CD14-positive monocyte (primary cell): ENCODE measurements around the gene NXNL1. TPM values are rescaled to one million over a fixed set of nuclear protein-coding genes. Genes with fewer than 3 reads are reported as not detected.

Experiments used
- DNase-seq, 3 donors: peaks; one replicate each; pipeline ENCODE4 v3.0.0-alpha.2; 2011 to 2022
- H2AFZ ChIP-seq: 2 replicates; pipeline ENCODE4 v1.6.0; 2012; ENCODE audit warnings: mild to moderate bottlenecking, low read depth, low read length, inconsistent platforms; ENCODE audit not compliant: insufficient read depth, poor library complexity, severe bottlenecking
- H3K27ac ChIP-seq, 2 donors: 1 replicate in 1 of 2; 2 replicates in 1 of 2; pipeline ENCODE4 v1.5.1; 2012 to 2013; ENCODE audit warnings: low read length in 2 of 2, control low read depth in 1 of 2, inconsistent platforms in 1 of 2, low read depth in 1 of 2, mild to moderate bottlenecking in 1 of 2
- H3K27me3 ChIP-seq, 2 donors: one replicate each; pipeline versions ENCODE4 v1.6.0 to v1.6.1; 2011 to 2013; ENCODE audit warnings: low read length in 2 of 2; ENCODE audit not compliant: control insufficient read depth in 2 of 2, insufficient read depth in 2 of 2
- H3K36me3 ChIP-seq, 2 donors: replicated peaks in 1 of 2; 1 replicate in 1 of 2; 2 replicates in 1 of 2; pipeline versions ENCODE4 v1.5.1 to v1.6.1; 2012 to 2013; ENCODE audit warnings: low read length in 2 of 2, control low read depth in 1 of 2, inconsistent platforms in 1 of 2, mild to moderate bottlenecking in 1 of 2; ENCODE audit not compliant: insufficient read depth in 2 of 2, control insufficient read depth in 1 of 2
- H3K4me1 ChIP-seq, 2 donors: 1 replicate in 1 of 2; 2 replicates in 1 of 2; pipeline versions ENCODE4 v1.5.1 to v1.6.1; 2012 to 2013; ENCODE audit warnings: low read length in 2 of 2, control low read depth in 1 of 2, inconsistent platforms in 1 of 2, mild to moderate bottlenecking in 1 of 2, moderate library complexity in 1 of 2; ENCODE audit not compliant: insufficient read depth in 2 of 2, control insufficient read depth in 1 of 2
- H3K4me2 ChIP-seq: replicated peaks from 2 replicates; pipeline ENCODE3; 2012; ENCODE audit warnings: low read length, moderate library complexity, mild to moderate bottlenecking; ENCODE audit not compliant: poor library complexity, severe bottlenecking; ENCODE audit errors: extremely low read depth
- H3K4me3 ChIP-seq, 3 experiments: fragments of 200-600 bp in 1 of 3; sonication (generic) in 1 of 3; replicated peaks in 1 of 3; 1 replicate in 2 of 3; 2 replicates in 1 of 3; pipeline ENCODE4 v1.5.1; 2011 to 2013; ENCODE audit warnings: low read length in 3 of 3, mild to moderate bottlenecking in 3 of 3, control low read depth in 2 of 3, low read depth in 2 of 3, inconsistent platforms in 1 of 3, moderate library complexity in 1 of 3
- H3K79me2 ChIP-seq: 2 replicates; pipeline ENCODE4 v1.6.0; 2012; ENCODE audit warnings: mild to moderate bottlenecking, control low read depth, inconsistent platforms, low read length, moderate library complexity; ENCODE audit not compliant: insufficient read depth
- H3K9ac ChIP-seq: 2 replicates; pipeline ENCODE4 v1.6.0; 2017; ENCODE audit warnings: low read length, mild to moderate bottlenecking; ENCODE audit not compliant: insufficient read depth, poor library complexity, severe bottlenecking
- H3K9me3 ChIP-seq, 2 donors: replicated peaks in 1 of 2; 1 replicate in 1 of 2; 2 replicates in 1 of 2; pipeline versions ENCODE4 v1.5.1 to v1.6.1; 2012 to 2013; ENCODE audit warnings: low read length in 2 of 2, control low read depth in 1 of 2; ENCODE audit not compliant: control insufficient read depth in 1 of 2, insufficient read depth in 1 of 2
- H4K20me1 ChIP-seq: 2 replicates; pipeline ENCODE4 v1.6.0; 2012; ENCODE audit warnings: mild to moderate bottlenecking, low read length, control low read depth, moderate library complexity; ENCODE audit not compliant: insufficient read depth
- H3K27ac Mint-ChIP-seq, 7 donors: one replicate each; pipeline ENCODE4 v1.8.0; 2020; ENCODE audit warnings: mild to moderate bottlenecking in 7 of 7, mixed read lengths in 7 of 7, moderate library complexity in 6 of 7, inconsistent platforms in 2 of 7
- H3K27me3 Mint-ChIP-seq, 3 donors: one replicate each; pipeline ENCODE4 v1.8.0; 2021 to 2022; ENCODE audit warnings: low read depth in 3 of 3, mild to moderate bottlenecking in 3 of 3, mixed read lengths in 3 of 3, moderate library complexity in 3 of 3, inconsistent platforms in 1 of 3
- H3K36me3 Mint-ChIP-seq, 2 donors: one replicate each; pipeline ENCODE4 v1.8.0; 2020; ENCODE audit warnings: mixed read lengths in 2 of 2, inconsistent platforms in 1 of 2, mild to moderate bottlenecking in 1 of 2
- H3K4me1 Mint-ChIP-seq: one replicate; pipeline ENCODE4 v1.8.0; 2020; ENCODE audit warnings: mild to moderate bottlenecking, mixed read lengths
- H3K4me3 Mint-ChIP-seq, 2 donors: one replicate each; pipeline ENCODE4 v1.8.0; 2020; ENCODE audit warnings: mild to moderate bottlenecking in 2 of 2, mixed read lengths in 2 of 2, moderate library complexity in 1 of 2
- H3K9me3 Mint-ChIP-seq, 7 donors: one replicate each; pipeline ENCODE4 v1.8.0; 2020 to 2022; ENCODE audit warnings: mixed read lengths in 7 of 7, mild to moderate bottlenecking in 6 of 7, moderate library complexity in 6 of 7, inconsistent platforms in 2 of 7
- WGBS: methylation state at CpG from one replicate; pipeline ENCODE4 v1.1.5; 2013; ENCODE audit warnings: missing lambda C conversion rate; ENCODE audit not compliant: insufficient coverage; 5-methylcytosine and 5-hydroxymethylcytosine counted together
- intact Hi-C, 2 donors: fragments of 100-400 bp; cut with micrococcal nuclease; formaldehyde crosslinking; loops; one replicate each; pipeline versions ENCODE4 v1.15.0 to v1.15.1; 2023
- polyA plus RNA-seq, 3 donors: library from polyadenylated mRNA; depleted of rRNA in 1 of 3; unstranded in 2 of 3; stranded (reverse) in 1 of 3; fragments of 300-500 nt in 2 of 3; fragments of >200 nt in 1 of 3; fragmentation: Illumina TruSeq in 2 of 3; gene quantifications; 1 replicate in 2 of 3; 2 replicates in 1 of 3; pipeline ENCODE4 v1.2.3, GENCODE V29; 2012 to 2021
- TF ChIP-seq, protein P1 (sequence below): fragments of 200-600 bp; IDR thresholded peaks from one replicate; pipeline ENCODE4 v1.8.0; 2022; ENCODE audit warnings: antibody characterized with exemption, mild to moderate bottlenecking

Gene NXNL1
- polyA plus RNA-seq, 3 donors: not detected

DNA sequence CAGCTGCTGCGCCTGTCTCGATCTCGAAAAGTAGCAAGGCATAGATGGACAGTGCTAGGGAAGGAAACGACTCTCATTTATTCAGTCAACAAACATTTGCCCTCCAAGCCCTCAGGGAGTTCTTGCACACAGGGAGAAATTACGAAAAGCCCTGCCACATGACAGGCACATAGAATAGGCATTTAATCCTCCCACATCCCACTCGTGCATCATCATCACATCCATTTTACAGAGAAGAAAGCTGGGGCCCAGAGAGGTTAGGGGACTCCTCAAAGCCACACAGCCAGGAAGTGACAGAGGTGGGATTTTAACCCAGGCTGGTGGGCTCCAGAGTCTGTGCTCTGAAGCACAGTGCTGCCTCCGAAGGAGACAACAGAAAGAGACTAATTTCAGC lies 23.9 kb downstream of the NXNL1 start:
- TF ChIP-seq, protein P1, sequence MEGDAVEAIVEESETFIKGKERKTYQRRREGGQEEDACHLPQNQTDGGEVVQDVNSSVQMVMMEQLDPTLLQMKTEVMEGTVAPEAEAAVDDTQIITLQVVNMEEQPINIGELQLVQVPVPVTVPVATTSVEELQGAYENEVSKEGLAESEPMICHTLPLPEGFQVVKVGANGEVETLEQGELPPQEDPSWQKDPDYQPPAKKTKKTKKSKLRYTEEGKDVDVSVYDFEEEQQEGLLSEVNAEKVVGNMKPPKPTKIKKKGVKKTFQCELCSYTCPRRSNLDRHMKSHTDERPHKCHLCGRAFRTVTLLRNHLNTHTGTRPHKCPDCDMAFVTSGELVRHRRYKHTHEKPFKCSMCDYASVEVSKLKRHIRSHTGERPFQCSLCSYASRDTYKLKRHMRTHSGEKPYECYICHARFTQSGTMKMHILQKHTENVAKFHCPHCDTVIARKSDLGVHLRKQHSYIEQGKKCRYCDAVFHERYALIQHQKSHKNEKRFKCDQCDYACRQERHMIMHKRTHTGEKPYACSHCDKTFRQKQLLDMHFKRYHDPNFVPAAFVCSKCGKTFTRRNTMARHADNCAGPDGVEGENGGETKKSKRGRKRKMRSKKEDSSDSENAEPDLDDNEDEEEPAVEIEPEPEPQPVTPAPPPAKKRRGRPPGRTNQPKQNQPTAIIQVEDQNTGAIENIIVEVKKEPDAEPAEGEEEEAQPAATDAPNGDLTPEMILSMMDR: no peak
- no peak overlapping the region for H3K4me2 ChIP-seq
- H3K36me3 ChIP-seq: no peaks in the 10 kb centered on the region
- Mint-ChIP-seq H3K36me3 (peaks cover 0 to 2% of the 10 kb centered on the region in 2 donors), H3K27ac (peak overlapping the region in 1 of 7 donors; percentile 60), H3K9me3 (peaks cover 4 to 13% (median 9%) of the 10 kb centered on the region in 7 donors), H3K4me3 (no peak overlapping the region), H3K4me1 (peaks cover 3% of the 10 kb centered on the region), H3K27me3 (peaks cover 0 to 6% (median 4%) of the 10 kb centered on the region in 3 donors)
- WGBS: 100% methylated on average over 1 of the region's 7 CpGs
- no peaks in the 10 kb centered on the region for H3K27me3 ChIP-seq
- H3K9me3 ChIP-seq: peaks cover 6 to 9% of the 10 kb centered on the region in 2 donors
- no peak overlapping the region for H2AFZ ChIP-seq
- no peaks in the 10 kb centered on the region for H4K20me1 ChIP-seq
- peaks cover 0 to 5% of the 10 kb centered on the region in 2 donors for H3K4me1 ChIP-seq
- no peak overlapping the region for H3K9ac ChIP-seq
- H3K4me3 ChIP-seq: no peak overlapping the region
- H3K27ac ChIP-seq: no peak overlapping the region
- intact Hi-C loops: no loop called here
- no peak for DNase-seq
- no peaks in the 10 kb centered on the region for H3K79me2 ChIP-seq

DNA sequence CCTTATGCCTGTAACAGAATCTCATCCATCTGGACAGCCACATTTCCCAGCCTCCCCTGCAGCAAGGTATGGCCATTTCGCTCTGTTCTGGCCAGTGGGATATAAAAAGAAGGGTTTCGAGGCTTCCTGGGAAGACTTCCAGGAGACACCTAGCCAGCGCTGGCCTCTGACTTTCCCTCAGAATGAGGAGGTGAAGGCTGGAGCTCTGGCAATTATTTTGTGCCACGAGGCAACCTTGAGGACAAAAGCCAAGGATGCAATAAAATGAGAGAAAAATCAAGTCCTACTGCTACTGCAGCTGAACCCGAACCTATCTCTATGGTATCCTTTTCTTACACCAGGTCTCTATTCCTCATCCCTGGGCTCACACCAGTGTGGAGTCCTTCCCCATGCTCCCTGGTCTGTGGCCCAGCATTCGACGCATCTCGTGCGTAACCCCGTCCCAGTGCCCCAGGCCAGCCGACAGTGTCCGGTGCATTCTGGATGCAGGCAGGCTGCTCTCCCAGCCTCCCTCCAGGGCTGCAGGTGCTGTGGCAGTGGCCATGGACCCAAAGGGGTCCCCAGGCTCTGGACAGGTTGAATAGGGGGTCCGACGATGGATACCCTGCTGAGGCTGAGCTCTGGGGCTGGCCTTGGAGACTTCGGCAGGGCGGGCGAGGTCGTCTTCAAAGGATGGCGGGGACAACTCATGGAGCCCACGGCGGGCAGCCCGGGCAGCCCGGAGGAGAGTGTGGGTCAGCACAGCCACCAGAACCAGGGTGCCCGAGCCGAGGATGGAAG lies 24.4 kb downstream of the NXNL1 start:
- Histone ChIP-seq H3K27ac (no peak overlapping the region), H3K4me2 (no peak overlapping the region), H3K9ac (no peak overlapping the region), H3K27me3 (no peaks in the 10 kb centered on the region), H3K9me3 (peaks cover 2 to 6% of the 10 kb centered on the region in 2 donors), H4K20me1 (no peaks in the 10 kb centered on the region), H3K79me2 (no peaks in the 10 kb centered on the region), H3K36me3 (no peaks in the 10 kb centered on the region), H3K4me1 (peaks cover 0 to 11% of the 10 kb centered on the region in 2 donors), H2AFZ (no peak overlapping the region), H3K4me3 (no peak overlapping the region)
- H3K4me1 Mint-ChIP-seq: peaks cover 6% of the 10 kb centered on the region
- peaks cover 0 to 6% (median 4%) of the 10 kb centered on the region in 3 donors for H3K27me3 Mint-ChIP-seq
- intact Hi-C loops: no loop called here
- 98% methylated on average over 21 of the region's 25 CpGs for WGBS
- no peak for DNase-seq
- H3K9me3 Mint-ChIP-seq: peaks cover under 1 to 11% (median 4%) of the 10 kb centered on the region in 7 donors
- H3K36me3 Mint-ChIP-seq: peaks cover 0 to 2% of the 10 kb centered on the region in 2 donors
- TF ChIP-seq, protein P1: no peak
- H3K27ac Mint-ChIP-seq: no peak overlapping the region
- H3K4me3 Mint-ChIP-seq: no peak overlapping the region
